Measurements from ENCODE around the gene RREB1. TPM values are rescaled to one million over a fixed set of nuclear protein-coding genes. Genes with fewer than 3 reads are reported as not detected.
A peak's percentile ranks its signal among the peaks of the same experiment; 100 is the strongest.

Gene RREB1
- total RNA-seq, 1 donor from 2014 or later, result 57.6 TPM

- Mint-ChIP-seq H3K4me1 (ENCODE audit: unreplicated experiment) (peaks cover 19% of the 10 kb centered on the region), H3K36me3 (ENCODE audit: low read depth, unreplicated experiment) (peaks cover 10% of the 10 kb centered on the region), H3K27ac (ENCODE audit: unreplicated experiment) (no peak overlapping the region), H3K9me3 (ENCODE audit: unreplicated experiment) (no peaks in the 10 kb centered on the region), H3K27me3 (ENCODE audit: unreplicated experiment) (peaks cover 1% of the 10 kb centered on the region), H3K4me3 (ENCODE audit: unreplicated experiment) (no peak overlapping the region)
- no peak for TF ChIP-seq CTCF (IDR thresholded peaks at IDR 0.05; ENCODE audit: unreplicated experiment)
- no peak for DNase-seq (ENCODE audit: low spot score)
Observed at GRCh38 chr6:7175462-7175861, 67.7 kb downstream of the RREB1 start.

GRCh38 chr6:7176208-7176607 lies 68.4 kb downstream of the RREB1 start:
- DNase-seq (ENCODE audit: low spot score), result no peak
- Mint-ChIP-seq H3K27me3 (ENCODE audit: unreplicated experiment) (no peaks in the 10 kb centered on the region), H3K36me3 (ENCODE audit: low read depth, unreplicated experiment) (peaks cover 17% of the 10 kb centered on the region), H3K9me3 (ENCODE audit: unreplicated experiment) (no peaks in the 10 kb centered on the region), H3K4me1 (ENCODE audit: unreplicated experiment) (peaks cover 15% of the 10 kb centered on the region), H3K27ac (ENCODE audit: unreplicated experiment) (no peak overlapping the region), H3K4me3 (ENCODE audit: unreplicated experiment) (no peak overlapping the region)
- no peak for TF ChIP-seq CTCF (IDR thresholded peaks at IDR 0.05; ENCODE audit: unreplicated experiment)

- Mint-ChIP-seq H3K4me1 (ENCODE audit: unreplicated experiment) (peaks cover 15% of the 10 kb centered on the region), H3K27ac (ENCODE audit: unreplicated experiment) (peak overlapping the region; percentile 13)
Observed at GRCh38 chr6:7178280-7178679, 70.5 kb downstream of the RREB1 start.

GRCh38 chr6:7180751-7181150 lies 73.0 kb downstream of the RREB1 start:
- Mint-ChIP-seq H3K9me3 (ENCODE audit: unreplicated experiment) (no peaks in the 10 kb centered on the region), H3K27me3 (ENCODE audit: unreplicated experiment) (no peaks in the 10 kb centered on the region), H3K4me1 (ENCODE audit: unreplicated experiment) (peaks cover 7% of the 10 kb centered on the region), H3K27ac (ENCODE audit: unreplicated experiment) (peak overlapping the region; percentile 9), H3K4me3 (ENCODE audit: unreplicated experiment) (peak overlapping the region; percentile 7), H3K36me3 (ENCODE audit: low read depth, unreplicated experiment) (peaks cover 42% of the 10 kb centered on the region)
- no peak for DNase-seq (ENCODE audit: low spot score)
- TF ChIP-seq CTCF (IDR thresholded peaks at IDR 0.05; ENCODE audit: unreplicated experiment), result no peak

More at GRCh38 chr6:7178280-7178679, 70.5 kb downstream of the RREB1 start:
- Mint-ChIP-seq H3K27me3 (ENCODE audit: unreplicated experiment) (no peaks in the 10 kb centered on the region), H3K4me3 (ENCODE audit: unreplicated experiment) (no peak overlapping the region), H3K36me3 (ENCODE audit: low read depth, unreplicated experiment) (peaks cover 31% of the 10 kb centered on the region), H3K9me3 (ENCODE audit: unreplicated experiment) (no peaks in the 10 kb centered on the region)
- TF ChIP-seq CTCF (IDR thresholded peaks at IDR 0.05; ENCODE audit: unreplicated experiment), result no peak
- DNase-seq (ENCODE audit: low spot score), result no peak

GRCh38 chr6:7183707-7184106 lies 75.9 kb downstream of the RREB1 start:
- H3K27ac Mint-ChIP-seq (ENCODE audit: unreplicated experiment), result no peak overlapping the region
- H3K4me3 Mint-ChIP-seq (ENCODE audit: unreplicated experiment), result no peak overlapping the region
- DNase-seq (ENCODE audit: low spot score), result no peak
- no peaks in the 10 kb centered on the region for H3K9me3 Mint-ChIP-seq (ENCODE audit: unreplicated experiment)
- H3K4me1 Mint-ChIP-seq (ENCODE audit: unreplicated experiment), result peaks cover under 1% of the 10 kb centered on the region
- no peaks in the 10 kb centered on the region for H3K27me3 Mint-ChIP-seq (ENCODE audit: unreplicated experiment)
- peaks cover 55% of the 10 kb centered on the region for H3K36me3 Mint-ChIP-seq (ENCODE audit: low read depth, unreplicated experiment)
- no peak for TF ChIP-seq CTCF (IDR thresholded peaks at IDR 0.05; ENCODE audit: unreplicated experiment)

Data from endothelial cell (in vitro differentiated cells).